Measurements from ENCODE around the gene LBP. TPM values are rescaled to one million over a fixed set of nuclear protein-coding genes. Genes with fewer than 3 reads are reported as not detected.

LBP gene
- total and polyA plus RNA-seq, 2 of the 13 experiments (the other 11 are each of a cell fraction or from before 2014, with no cell fraction given), result 0.07 to 0.20 TPM

- TF ChIP-seq ZNF576 (CRISPR knock-in tag; IDR thresholded peaks at IDR 0.05) (no peak), TERF1 (CRISPR knock-in tag; IDR thresholded peaks at IDR 0.05) (no peak), GLMP (CRISPR knock-in tag; IDR thresholded peaks at IDR 0.05; ENCODE audit: borderline replicate concordance) (no peak), TAF1 (CRISPR knock-in tag; IDR thresholded peaks at IDR 0.05) (no peak; the same call in 1 of the 2 replicates), BCL3 (CRISPR knock-in tag; IDR thresholded peaks at IDR 0.05) (no peak), ZNF543 (CRISPR knock-in tag; IDR thresholded peaks at IDR 0.05) (no peak), ZFP91 (CRISPR knock-in tag; IDR thresholded peaks at IDR 0.05; ENCODE audit: borderline replicate concordance) (no peak), ZNF724P (CRISPR knock-in tag; IDR thresholded peaks at IDR 0.05; ENCODE audit: borderline replicate concordance) (no peak), SRF (IDR thresholded peaks at IDR 0.05; ENCODE audit: low read depth, low read length) (no peak), ZNF607 (CRISPR knock-in tag; IDR thresholded peaks at IDR 0.05; ENCODE audit: borderline replicate concordance) (peak; percentile 49; the same call in 1 of the 2 replicates), THRA (CRISPR knock-in tag; IDR thresholded peaks at IDR 0.05; ENCODE audit: borderline replicate concordance) (no peak), ARID5B (CRISPR knock-in tag; IDR thresholded peaks at IDR 0.05) (no peak), SMARCC2 (IDR thresholded peaks at IDR 0.05) (no peak), ISX (CRISPR knock-in tag; conservative IDR thresholded peaks at IDR 0.05) (no peak), MEIS1 (CRISPR knock-in tag; IDR thresholded peaks at IDR 0.05; ENCODE audit: borderline replicate concordance) (no peak), ZNF484 (CRISPR knock-in tag; IDR thresholded peaks at IDR 0.05; ENCODE audit: borderline replicate concordance, low read depth) (no peak)
Measured at GRCh38 chr20:38418509-38419204, 72.4 kb downstream of the LBP start (continued).
